ACC112 (cell line): Measurements from ENCODE around the gene NR3C1.

Experiments
- H2AFZ ChIP-seq: fragments of 200-600 bp; sonication (generic); one replicate; pipeline ENCODE4 v1.6.0; 2017; ENCODE audit warnings: antibody characterized with exemption, low read length; ENCODE audit not compliant: unreplicated experiment
- H3K27ac ChIP-seq: fragments of 200-600 bp; sonication (generic); 2 replicates; pipeline ENCODE4 v1.5.1; 2014; ENCODE audit warnings: low read depth, mild to moderate bottlenecking, antibody characterized with exemption, low read length, moderate library complexity
- H3K27me3 ChIP-seq: fragments of 200-600 bp; sonication (generic); 2 replicates; pipeline ENCODE4 v1.6.1; 2014; ENCODE audit warnings: mild to moderate bottlenecking, antibody characterized with exemption, low read length, moderate library complexity, mixed read lengths; ENCODE audit not compliant: insufficient read depth
- H3K36me3 ChIP-seq: fragments of 200-600 bp; sonication (generic); 2 replicates; pipeline ENCODE4 v1.6.1; 2016; ENCODE audit warnings: mild to moderate bottlenecking, antibody characterized with exemption, low read length, moderate library complexity, mixed read lengths; ENCODE audit not compliant: insufficient read depth
- H3K4me1 ChIP-seq: fragments of 200-600 bp; sonication (generic); one replicate; pipeline ENCODE4 v1.6.1; 2016; ENCODE audit warnings: low read length, mixed read lengths; ENCODE audit not compliant: insufficient read depth, unreplicated experiment, control insufficient read depth
- H3K4me3 ChIP-seq: fragments of 200-600 bp; sonication (generic); 2 replicates; pipeline ENCODE4 v1.5.1; 2014; ENCODE audit warnings: mild to moderate bottlenecking, low read depth, low read length
- H3K79me2 ChIP-seq: fragments of 200-600 bp; sonication (generic); one replicate; pipeline ENCODE4 v1.6.0; 2016; ENCODE audit warnings: low read length; ENCODE audit not compliant: control insufficient read depth, unreplicated experiment, insufficient read depth

The NR3C1 gene

DNA sequence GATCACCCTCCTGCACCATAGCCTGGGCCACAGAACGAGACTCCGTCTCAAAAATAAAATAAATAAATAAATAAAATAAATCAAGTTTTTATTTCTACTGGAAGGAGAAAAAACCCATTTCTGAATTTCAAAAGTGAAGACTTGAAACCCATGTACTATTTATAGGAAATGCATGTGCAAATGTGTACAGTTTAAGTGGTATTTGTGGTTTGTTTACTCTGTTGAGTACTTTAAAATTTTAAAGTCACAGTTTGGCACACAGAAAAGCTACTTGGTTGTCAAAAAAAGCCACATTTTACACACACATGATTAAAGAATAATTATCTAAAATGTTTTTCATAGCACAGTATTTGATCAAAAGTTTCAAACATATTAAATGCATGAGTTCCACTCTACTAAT lies 43.6 kb downstream of the NR3C1 start:
- Histone ChIP-seq H2AFZ (no peak overlapping the region), H3K79me2 (peaks cover 79% of the 10 kb centered on the region), H3K27me3 (no peaks in the 10 kb centered on the region), H3K4me3 (no peak overlapping the region), H3K36me3 (peaks cover 5% of the 10 kb centered on the region; the same call in 1 of the 2 replicates), H3K27ac (no peak overlapping the region), H3K4me1 (peaks cover 16% of the 10 kb centered on the region)

GRCh38 chr5:143356855-143357583 lies 46.5 kb downstream of the NR3C1 start:
- Histone ChIP-seq H3K4me3 (peak overlapping the region; percentile 6; the same call in 1 of the 2 replicates), H2AFZ (no peak overlapping the region), H3K4me1 (peaks cover 25% of the 10 kb centered on the region), H3K27me3 (no peaks in the 10 kb centered on the region), H3K36me3 (no peaks in the 10 kb centered on the region), H3K27ac (peak overlapping the region; percentile 41; the same call in 1 of the 2 replicates), H3K79me2 (peaks cover 81% of the 10 kb centered on the region)

DNA sequence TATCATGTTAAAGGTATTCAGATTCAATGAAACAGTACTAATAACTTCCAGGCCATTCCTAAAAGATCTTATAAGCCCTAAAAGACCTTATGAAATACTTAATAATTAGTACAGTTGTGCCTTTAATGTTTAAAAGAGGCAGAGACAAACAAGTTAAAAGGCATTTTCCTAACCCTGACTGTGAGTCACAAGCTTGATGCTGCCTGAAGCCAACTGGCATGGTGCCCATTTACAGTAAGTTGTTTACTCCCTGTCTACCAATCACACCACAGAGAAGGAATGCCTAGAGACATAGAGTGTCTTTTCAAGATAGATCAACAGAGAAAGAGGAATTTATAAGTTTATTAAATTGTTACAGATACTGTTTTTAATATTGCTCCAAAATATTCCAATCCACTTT lies 47.8 kb downstream of the NR3C1 start:
- peaks cover 36% of the 10 kb centered on the region for H3K4me1 ChIP-seq
- H3K36me3 ChIP-seq = no peaks in the 10 kb centered on the region
- H2AFZ ChIP-seq = no peak overlapping the region
- no peaks in the 10 kb centered on the region for H3K27me3 ChIP-seq
- H3K27ac ChIP-seq = peak overlapping the region; percentile 42; the same call in 1 of the 2 replicates
- H3K79me2 ChIP-seq = peaks cover 80% of the 10 kb centered on the region
- H3K4me3 ChIP-seq = no peak overlapping the region

GRCh38 chr5:143354025-143354424 lies 49.5 kb downstream of the NR3C1 start:
- Histone ChIP-seq H3K79me2 (peaks cover 85% of the 10 kb centered on the region), H3K4me3 (no peak overlapping the region), H3K4me1 (peaks cover 53% of the 10 kb centered on the region), H2AFZ (no peak overlapping the region), H3K27ac (no peak overlapping the region), H3K36me3 (no peaks in the 10 kb centered on the region), H3K27me3 (no peaks in the 10 kb centered on the region)

- H3K27ac ChIP-seq = no peak overlapping the region
- H2AFZ ChIP-seq = no peak overlapping the region
- H3K27me3 ChIP-seq = no peaks in the 10 kb centered on the region
- peak overlapping the region; percentile 18; the same call in 1 of the 2 replicates for H3K4me3 ChIP-seq
- peaks cover 88% of the 10 kb centered on the region for H3K79me2 ChIP-seq
- H3K36me3 ChIP-seq = no peaks in the 10 kb centered on the region
- peaks cover 55% of the 10 kb centered on the region for H3K4me1 ChIP-seq
Observed at GRCh38 chr5:143352691-143353090, 50.8 kb downstream of the NR3C1 start.

GRCh38 chr5:143350751-143351602 lies 52.5 kb downstream of the NR3C1 start:
- H2AFZ ChIP-seq = no peak overlapping the region
- H3K4me3 ChIP-seq = peak overlapping the region; percentile 4; the same call in 1 of the 2 replicates
- H3K4me1 ChIP-seq = peaks cover 55% of the 10 kb centered on the region
- H3K36me3 ChIP-seq = no peaks in the 10 kb centered on the region
- H3K27ac ChIP-seq = peak overlapping the region; percentile 72
- H3K27me3 ChIP-seq = no peaks in the 10 kb centered on the region
- H3K79me2 ChIP-seq = peaks cover 94% of the 10 kb centered on the region

GRCh38 chr5:143350341-143350740 lies 53.1 kb downstream of the NR3C1 start:
- no peak overlapping the region for H2AFZ ChIP-seq
- peak overlapping the region; percentile 72 for H3K27ac ChIP-seq
- H3K4me3 ChIP-seq = no peak overlapping the region
- H3K4me1 ChIP-seq = peaks cover 52% of the 10 kb centered on the region
- H3K27me3 ChIP-seq = no peaks in the 10 kb centered on the region
- no peaks in the 10 kb centered on the region for H3K36me3 ChIP-seq
- H3K79me2 ChIP-seq = peaks cover 94% of the 10 kb centered on the region

DNA sequence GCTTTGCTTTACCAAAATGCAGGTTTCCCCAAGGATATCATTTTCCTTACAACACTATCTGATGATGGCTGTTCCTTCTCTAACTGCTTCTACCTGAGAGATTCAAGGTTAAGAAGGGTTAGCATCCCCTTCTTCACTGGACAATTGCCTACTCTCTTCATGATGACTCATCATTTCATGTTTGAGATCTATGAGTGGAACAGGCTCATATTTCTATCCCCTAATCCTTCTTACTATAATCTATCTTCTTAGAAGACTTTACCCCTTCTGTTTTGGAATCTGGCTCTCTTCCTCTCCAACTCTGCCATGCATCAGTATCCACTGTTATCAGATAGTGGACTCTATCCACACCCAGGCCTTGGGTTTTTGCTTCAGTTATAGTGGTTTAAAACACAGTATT lies 54.3 kb downstream of the NR3C1 start:
- Histone ChIP-seq H3K36me3 (no peaks in the 10 kb centered on the region), H2AFZ (no peak overlapping the region), H3K4me3 (no peak overlapping the region), H3K79me2 (peaks cover 90% of the 10 kb centered on the region), H3K4me1 (peaks cover 52% of the 10 kb centered on the region), H3K27me3 (no peaks in the 10 kb centered on the region), H3K27ac (no peak overlapping the region)

GRCh38 chr5:143347698-143348344 lies 55.7 kb downstream of the NR3C1 start:
- H3K79me2 ChIP-seq = peaks cover 84% of the 10 kb centered on the region
- H3K4me1 ChIP-seq = peaks cover 45% of the 10 kb centered on the region

GRCh38 chr5:143347046-143347445 lies 56.4 kb downstream of the NR3C1 start:
- Histone ChIP-seq H3K27ac (no peak overlapping the region), H2AFZ (no peak overlapping the region), H3K4me1 (peaks cover 49% of the 10 kb centered on the region), H3K36me3 (no peaks in the 10 kb centered on the region; the same call in 1 of the 2 replicates), H3K4me3 (no peak overlapping the region), H3K27me3 (no peaks in the 10 kb centered on the region), H3K79me2 (peaks cover 84% of the 10 kb centered on the region)

More at GRCh38 chr5:143347698-143348344, 55.7 kb downstream of the NR3C1 start:
- H3K4me3 ChIP-seq = no peak overlapping the region
- no peaks in the 10 kb centered on the region for H3K36me3 ChIP-seq
- no peak overlapping the region for H3K27ac ChIP-seq
- H2AFZ ChIP-seq = no peak overlapping the region
- no peaks in the 10 kb centered on the region for H3K27me3 ChIP-seq
